K562 (cell line): Measurements from ENCODE around the gene SCYL1. TPM values are rescaled to one million over a fixed set of nuclear protein-coding genes. Genes with fewer than 3 reads are reported as not detected.

Source experiments
- BACH1 ChIP-seq: fragments of 200-800 bp; sonication (Bioruptor generic); IDR thresholded peaks from 2 replicates; pipeline ENCODE4 v1.6.1; 2016; ENCODE audit warnings: missing genetic modification characterization, missing compliant biosample characterization
- CCNT2 ChIP-seq: IDR thresholded peaks from 2 replicates; pipeline ENCODE4 v1.6.1; 2011; ENCODE audit warnings: borderline replicate concordance, low read depth, mild to moderate bottlenecking, moderate library complexity, mixed read lengths, low read length; ENCODE audit not compliant: insufficient read length; ENCODE audit errors: extremely low read depth
- ESRRB ChIP-seq: fragments of 250-450 bp; sonication (Bioruptor Pico); IDR thresholded peaks from 2 replicates; pipeline ENCODE4 v1.5.0; 2020; ENCODE audit warnings: mild to moderate bottlenecking, moderate library complexity, borderline replicate concordance
- LCOR ChIP-seq: sonication (generic); formaldehyde crosslinking; IDR thresholded peaks from 2 replicates; pipeline ENCODE4 v1.8.0; 2022; ENCODE audit warnings: mild to moderate bottlenecking, missing genetic modification reagents
- MAFF ChIP-seq: IDR thresholded peaks from 2 replicates; pipeline ENCODE4 v1.6.1; 2012; ENCODE audit warnings: low read length, improper control_type of control experiment
- MAZ ChIP-seq, 2 experiments: fragments of 450-650 bp in 1 of 2; sonication (generic) in 1 of 2; formaldehyde crosslinking; IDR thresholded peaks in 1 of 2; conservative IDR thresholded peaks in 1 of 2; 2 replicates each; pipeline versions ENCODE4 v1.4.0 to v1.5.0; 2020; ENCODE audit warnings: mild to moderate bottlenecking in 1 of 2, missing genetic modification reagents in 1 of 2
- NFATC3 ChIP-seq: fragments of 450-650 bp; IDR thresholded peaks from 2 replicates; pipeline ENCODE4 v1.6.1; 2017; ENCODE audit warnings: mild to moderate bottlenecking
- SIRT6 ChIP-seq: IDR thresholded peaks from one replicate; pipeline ENCODE4 v1.6.1; 2012; ENCODE audit warnings: low read depth, mild to moderate bottlenecking, control low read depth, inconsistent platforms, low read length, moderate library complexity
- SRF ChIP-seq, 2 experiments: fragments of 250-450, 450-650 bp in 1 of 2; sonication (Bioruptor Pico) in 1 of 2; sonication (generic) in 1 of 2; formaldehyde crosslinking; IDR thresholded peaks; 2 replicates each; pipeline versions ENCODE4 v1.5.0 to v1.5.1; 2020 to 2022; ENCODE audit warnings: mild to moderate bottlenecking in 1 of 2, missing genetic modification reagents in 1 of 2
- TBL1XR1 ChIP-seq, 2 experiments: IDR thresholded peaks; 2 replicates each; pipeline ENCODE4 v1.6.1; 2012; ENCODE audit warnings: improper control_type of control experiment in 2 of 2, low read length in 2 of 2, mild to moderate bottlenecking in 1 of 2
- THRB ChIP-seq: fragments of 450-650 bp; formaldehyde crosslinking; conservative IDR thresholded peaks from 2 replicates; pipeline ENCODE4 v1.4.0; 2022; ENCODE audit warnings: mild to moderate bottlenecking, missing genetic modification characterization
- ZNF444 ChIP-seq: fragments of 250-450 bp; sonication (Bioruptor Pico); IDR thresholded peaks from 2 replicates; pipeline ENCODE4 v1.4.0; 2020; ENCODE audit warnings: mild to moderate bottlenecking, moderate library complexity
- ZSCAN32 ChIP-seq: fragments of 450-650 bp; formaldehyde crosslinking; IDR thresholded peaks from 2 replicates; pipeline ENCODE4 v1.4.0; 2020; ENCODE audit warnings: mild to moderate bottlenecking, moderate library complexity
- polyA plus RNA-seq, 8 experiments: library from polyadenylated mRNA; depleted of rRNA in 4 of 8; stranded (reverse) in 5 of 8; unstranded in 3 of 8; fragments of >200 nt; fragmentation: Nextera tagmentation in 2 of 8; fragmentation: Illumina TruSeq in 1 of 8; extraction: Ambion mirVana in 2 of 8; extraction: Trizol in 1 of 8; gene quantifications; 2 replicates each; pipeline versions ENCODE4 v1.2.1 to v1.2.3, GENCODE V29; 2011 to 2014; ENCODE audit warnings: inconsistent platforms in 1 of 8, missing spikeins in 1 of 8
- total RNA-seq, 7 experiments: library from RNA; depleted of rRNA in 6 of 7; stranded (reverse); fragments of >200 nt in 6 of 7; fragmentation: Illumina TruSeq in 2 of 7; extraction: Trizol in 2 of 7; gene quantifications; 2 replicates each; pipeline versions ENCODE4 v1.2.1 to v1.2.3, GENCODE V29; 2011 to 2021; ENCODE audit warnings: low replicate concordance in 1 of 7
- TF ChIP-seq, protein P1 (sequence below), 2 experiments: fragments of 450-650 bp; IDR thresholded peaks; 2 replicates each; pipeline ENCODE4 v1.6.1; 2018; ENCODE audit warnings: mild to moderate bottlenecking in 2 of 2, low read depth in 1 of 2; ENCODE audit not compliant: partially characterized antibody in 2 of 2
- TF ChIP-seq, protein P2 (sequence below): fragments of 250-450 bp; sonication (Bioruptor Pico); IDR thresholded peaks from 2 replicates; pipeline ENCODE4 v1.9.0; 2021; ENCODE audit warnings: mild to moderate bottlenecking, inconsistent platforms
- TF ChIP-seq, protein P3 (sequence below): fragments of 250-450 bp; sonication (Bioruptor Pico); IDR thresholded peaks from 2 replicates; pipeline ENCODE4 v1.5.0; 2020; ENCODE audit warnings: mild to moderate bottlenecking, borderline replicate concordance

Gene SCYL1
- total and polyA plus RNA-seq, 9 of the 15 experiments (the other 6 are each of a cell fraction or from before 2014, with no cell fraction given), result 1.9 to 145 (median 57.6) TPM

DNA sequence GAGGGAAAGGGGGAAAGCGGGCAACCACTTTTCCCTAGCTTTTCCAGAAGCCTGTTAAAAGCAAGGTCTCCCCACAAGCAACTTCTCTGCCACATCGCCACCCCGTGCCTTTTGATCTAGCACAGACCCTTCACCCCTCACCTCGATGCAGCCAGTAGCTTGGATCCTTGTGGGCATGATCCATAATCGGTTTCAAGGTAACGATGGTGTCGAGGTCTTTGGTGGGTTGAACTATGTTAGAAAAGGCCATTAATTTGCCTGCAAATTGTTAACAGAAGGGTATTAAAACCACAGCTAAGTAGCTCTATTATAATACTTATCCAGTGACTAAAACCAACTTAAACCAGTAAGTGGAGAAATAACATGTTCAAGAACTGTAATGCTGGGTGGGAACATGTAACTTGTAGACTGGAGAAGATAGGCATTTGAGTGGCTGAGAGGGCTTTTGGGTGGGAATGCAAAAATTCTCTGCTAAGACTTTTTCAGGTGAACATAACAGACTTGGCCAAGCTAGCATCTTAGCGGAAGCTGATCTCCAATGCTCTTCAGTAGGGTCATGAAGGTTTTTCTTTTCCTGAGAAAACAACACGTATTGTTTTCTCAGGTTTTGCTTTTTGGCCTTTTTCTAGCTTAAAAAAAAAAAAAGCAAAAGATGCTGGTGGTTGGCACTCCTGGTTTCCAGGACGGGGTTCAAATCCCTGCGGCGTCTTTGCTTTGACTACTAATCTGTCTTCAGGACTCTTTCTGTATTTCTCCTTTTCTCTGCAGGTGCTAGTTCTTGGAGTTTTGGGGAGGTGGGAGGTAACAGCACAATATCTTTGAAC is 19.2 kb upstream of the SCYL1 start (continued):
- TF ChIP-seq, protein P1, sequence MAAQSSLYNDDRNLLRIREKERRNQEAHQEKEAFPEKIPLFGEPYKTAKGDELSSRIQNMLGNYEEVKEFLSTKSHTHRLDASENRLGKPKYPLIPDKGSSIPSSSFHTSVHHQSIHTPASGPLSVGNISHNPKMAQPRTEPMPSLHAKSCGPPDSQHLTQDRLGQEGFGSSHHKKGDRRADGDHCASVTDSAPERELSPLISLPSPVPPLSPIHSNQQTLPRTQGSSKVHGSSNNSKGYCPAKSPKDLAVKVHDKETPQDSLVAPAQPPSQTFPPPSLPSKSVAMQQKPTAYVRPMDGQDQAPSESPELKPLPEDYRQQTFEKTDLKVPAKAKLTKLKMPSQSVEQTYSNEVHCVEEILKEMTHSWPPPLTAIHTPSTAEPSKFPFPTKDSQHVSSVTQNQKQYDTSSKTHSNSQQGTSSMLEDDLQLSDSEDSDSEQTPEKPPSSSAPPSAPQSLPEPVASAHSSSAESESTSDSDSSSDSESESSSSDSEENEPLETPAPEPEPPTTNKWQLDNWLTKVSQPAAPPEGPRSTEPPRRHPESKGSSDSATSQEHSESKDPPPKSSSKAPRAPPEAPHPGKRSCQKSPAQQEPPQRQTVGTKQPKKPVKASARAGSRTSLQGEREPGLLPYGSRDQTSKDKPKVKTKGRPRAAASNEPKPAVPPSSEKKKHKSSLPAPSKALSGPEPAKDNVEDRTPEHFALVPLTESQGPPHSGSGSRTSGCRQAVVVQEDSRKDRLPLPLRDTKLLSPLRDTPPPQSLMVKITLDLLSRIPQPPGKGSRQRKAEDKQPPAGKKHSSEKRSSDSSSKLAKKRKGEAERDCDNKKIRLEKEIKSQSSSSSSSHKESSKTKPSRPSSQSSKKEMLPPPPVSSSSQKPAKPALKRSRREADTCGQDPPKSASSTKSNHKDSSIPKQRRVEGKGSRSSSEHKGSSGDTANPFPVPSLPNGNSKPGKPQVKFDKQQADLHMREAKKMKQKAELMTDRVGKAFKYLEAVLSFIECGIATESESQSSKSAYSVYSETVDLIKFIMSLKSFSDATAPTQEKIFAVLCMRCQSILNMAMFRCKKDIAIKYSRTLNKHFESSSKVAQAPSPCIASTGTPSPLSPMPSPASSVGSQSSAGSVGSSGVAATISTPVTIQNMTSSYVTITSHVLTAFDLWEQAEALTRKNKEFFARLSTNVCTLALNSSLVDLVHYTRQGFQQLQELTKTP (IDR thresholded peaks at IDR 0.05; ENCODE audit: low read depth in 1 of 2, partially characterized antibody in 2 of 2), result peak in 1 of 2 experiments; percentile 52
- TF ChIP-seq MAFF (peak; percentile 44), SRF (CRISPR knock-in tag; IDR thresholded peaks at IDR 0.05) (no peak; a peak in 2 of 4 replicates), ZNF444 (CRISPR knock-in tag) (peak; percentile 30), TBL1XR1 (IDR thresholded peaks at IDR 0.05; ENCODE audit: low read length in 2 of 2) (peak; percentile 83 to 88), LCOR (CRISPR knock-in tag) (0 out of 2 replicates have a peak, but pooled peaks have one; percentile 82), CCNT2 (no peak), NFATC3 (peak; percentile 62; the same call in 1 of the 2 replicates), ZSCAN32 (CRISPR knock-in tag) (peak; percentile 6), SIRT6 (peak; percentile 87), MAZ (CRISPR knock-in tag; conservative IDR thresholded peaks at IDR 0.05 in 1 of 2, IDR thresholded peaks at IDR 0.05 in 1 of 2) (peak in 1 of 2 experiments; percentile 52; a peak in 1 of 4 replicates), ESRRB (0 out of 2 replicates have a peak, but pooled peaks have one; percentile 41), BACH1 (tag) (peak; percentile 47; the same call in 1 of the 2 replicates), THRB (peak; percentile 97)
- TF ChIP-seq, protein P2, sequence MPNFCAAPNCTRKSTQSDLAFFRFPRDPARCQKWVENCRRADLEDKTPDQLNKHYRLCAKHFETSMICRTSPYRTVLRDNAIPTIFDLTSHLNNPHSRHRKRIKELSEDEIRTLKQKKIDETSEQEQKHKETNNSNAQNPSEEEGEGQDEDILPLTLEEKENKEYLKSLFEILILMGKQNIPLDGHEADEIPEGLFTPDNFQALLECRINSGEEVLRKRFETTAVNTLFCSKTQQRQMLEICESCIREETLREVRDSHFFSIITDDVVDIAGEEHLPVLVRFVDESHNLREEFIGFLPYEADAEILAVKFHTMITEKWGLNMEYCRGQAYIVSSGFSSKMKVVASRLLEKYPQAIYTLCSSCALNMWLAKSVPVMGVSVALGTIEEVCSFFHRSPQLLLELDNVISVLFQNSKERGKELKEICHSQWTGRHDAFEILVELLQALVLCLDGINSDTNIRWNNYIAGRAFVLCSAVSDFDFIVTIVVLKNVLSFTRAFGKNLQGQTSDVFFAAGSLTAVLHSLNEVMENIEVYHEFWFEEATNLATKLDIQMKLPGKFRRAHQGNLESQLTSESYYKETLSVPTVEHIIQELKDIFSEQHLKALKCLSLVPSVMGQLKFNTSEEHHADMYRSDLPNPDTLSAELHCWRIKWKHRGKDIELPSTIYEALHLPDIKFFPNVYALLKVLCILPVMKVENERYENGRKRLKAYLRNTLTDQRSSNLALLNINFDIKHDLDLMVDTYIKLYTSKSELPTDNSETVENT (CRISPR knock-in tag), result peak; percentile 63
- TF ChIP-seq, protein P3, sequence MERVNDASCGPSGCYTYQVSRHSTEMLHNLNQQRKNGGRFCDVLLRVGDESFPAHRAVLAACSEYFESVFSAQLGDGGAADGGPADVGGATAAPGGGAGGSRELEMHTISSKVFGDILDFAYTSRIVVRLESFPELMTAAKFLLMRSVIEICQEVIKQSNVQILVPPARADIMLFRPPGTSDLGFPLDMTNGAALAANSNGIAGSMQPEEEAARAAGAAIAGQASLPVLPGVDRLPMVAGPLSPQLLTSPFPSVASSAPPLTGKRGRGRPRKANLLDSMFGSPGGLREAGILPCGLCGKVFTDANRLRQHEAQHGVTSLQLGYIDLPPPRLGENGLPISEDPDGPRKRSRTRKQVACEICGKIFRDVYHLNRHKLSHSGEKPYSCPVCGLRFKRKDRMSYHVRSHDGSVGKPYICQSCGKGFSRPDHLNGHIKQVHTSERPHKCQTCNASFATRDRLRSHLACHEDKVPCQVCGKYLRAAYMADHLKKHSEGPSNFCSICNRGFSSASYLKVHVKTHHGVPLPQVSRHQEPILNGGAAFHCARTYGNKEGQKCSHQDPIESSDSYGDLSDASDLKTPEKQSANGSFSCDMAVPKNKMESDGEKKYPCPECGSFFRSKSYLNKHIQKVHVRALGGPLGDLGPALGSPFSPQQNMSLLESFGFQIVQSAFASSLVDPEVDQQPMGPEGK (CRISPR knock-in tag), result peak; percentile 24; the same call in 1 of the 2 replicates
